Dedifferentiated amniotic fluid mesenchymal stem cell (primary cell): Measurements from ENCODE around the gene PRPF39.
"Not testable (repeated sequence)": the region's sequence is repeated elsewhere in the genome, so short reads cannot be mapped to it uniquely, and the experiment has no call there.

Source experiments
- DNase-seq: peaks from one replicate; pipeline ENCODE4 v3.0.0-alpha.2; 2016; ENCODE audit errors: extremely low spot score

PRPF39 gene

DNA sequence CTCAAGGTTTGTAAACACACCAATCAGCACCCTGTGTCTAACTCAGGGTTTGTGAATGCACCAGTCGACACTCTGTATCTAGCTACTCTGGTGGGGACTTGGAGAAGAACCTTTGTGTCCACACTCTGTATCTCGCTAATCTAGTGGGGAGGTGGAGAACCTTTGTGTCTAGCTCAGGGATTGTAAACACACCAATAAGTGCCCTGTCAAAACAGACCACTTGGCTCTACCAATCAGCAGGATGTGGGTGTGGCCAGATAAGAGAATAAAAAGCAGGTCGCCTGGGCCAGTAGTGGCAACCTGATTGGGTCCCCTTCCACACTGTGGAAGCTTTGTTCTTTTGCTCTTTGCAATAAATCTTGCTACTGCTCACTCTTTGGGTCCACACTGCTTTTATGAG lies 2.8 kb upstream of the PRPF39 start:
- not testable (repeated sequence) for DNase-seq

DNA sequence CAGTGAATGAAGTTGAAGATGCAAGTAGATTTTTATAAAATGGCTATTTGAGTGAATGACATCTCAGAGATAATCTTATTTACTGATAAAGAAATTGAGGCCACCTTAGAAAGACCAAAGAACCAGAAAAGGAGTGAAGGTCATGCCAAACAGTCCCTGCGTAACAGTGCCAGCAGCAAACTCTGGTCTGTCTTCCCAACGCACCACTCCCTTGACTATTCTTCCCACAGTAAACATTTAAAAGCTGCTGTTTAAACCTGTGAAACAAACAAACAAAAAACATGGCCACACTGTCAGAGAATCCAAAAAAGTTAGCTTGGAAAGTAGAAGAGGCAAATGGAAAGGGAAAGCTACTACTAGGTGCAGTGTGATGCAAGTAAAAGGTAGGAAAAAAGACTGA lies 1.5 kb upstream of the PRPF39 start:
- DNase-seq = no peak

DNA sequence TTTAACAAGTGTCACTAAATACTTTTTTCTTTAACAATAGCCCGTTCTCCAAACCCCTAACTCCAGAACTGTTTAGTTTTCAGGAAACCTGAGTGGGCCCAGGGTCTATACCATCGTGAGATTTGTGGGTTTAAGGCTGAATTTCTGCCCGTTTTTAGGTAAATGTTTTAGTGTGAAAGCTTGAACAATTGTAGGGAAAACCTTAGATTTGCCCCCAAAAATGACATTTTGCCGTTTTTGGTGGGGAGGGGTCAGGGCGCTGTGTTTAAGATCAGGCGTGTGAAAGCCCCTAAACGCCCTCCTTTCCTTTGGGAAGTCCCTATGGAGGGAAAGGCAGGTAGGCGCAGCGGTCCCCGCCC lies 320 bp upstream of the PRPF39 start:
- no peak for DNase-seq

DNA sequence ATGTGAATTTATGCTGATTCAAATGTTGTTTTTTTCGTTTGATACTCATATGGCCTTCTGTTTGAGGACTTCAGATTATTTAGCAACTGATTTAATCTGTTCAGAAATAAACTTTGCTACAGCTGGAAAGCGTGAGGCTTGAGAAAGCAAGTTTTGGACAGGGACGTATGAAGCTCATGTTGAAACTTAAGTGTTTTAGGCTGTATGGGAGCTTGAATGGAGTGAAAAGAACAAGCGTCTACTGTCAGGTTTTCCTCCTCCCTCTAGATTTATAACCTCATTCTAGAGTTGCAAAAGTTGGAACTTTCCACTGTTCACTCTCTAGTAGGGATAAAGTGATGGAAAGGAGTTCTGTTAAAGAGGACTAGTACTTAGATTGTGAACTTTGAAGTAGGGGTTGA lies 1.0 kb downstream of the PRPF39 start:
- no peak for DNase-seq

DNA sequence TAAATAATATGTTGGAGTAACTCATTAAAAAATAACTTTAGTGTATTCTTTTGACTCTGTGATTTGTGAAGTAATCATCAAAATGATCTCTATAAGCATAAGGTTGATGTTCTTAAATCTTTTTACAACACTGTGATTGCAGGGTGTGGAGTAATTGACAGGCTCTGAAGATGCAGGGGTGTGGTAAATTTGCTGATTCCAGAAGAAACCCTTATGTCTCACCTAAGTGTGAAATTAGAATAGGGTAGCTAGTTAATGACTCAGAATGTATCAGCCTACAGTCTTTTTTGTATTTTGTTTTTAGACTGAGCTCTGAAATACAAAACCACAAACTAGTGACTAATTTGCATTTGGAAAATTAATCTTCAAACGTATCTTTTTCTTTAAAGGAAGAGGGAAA lies 5.9 kb downstream of the PRPF39 start:
- DNase-seq = no peak

DNA sequence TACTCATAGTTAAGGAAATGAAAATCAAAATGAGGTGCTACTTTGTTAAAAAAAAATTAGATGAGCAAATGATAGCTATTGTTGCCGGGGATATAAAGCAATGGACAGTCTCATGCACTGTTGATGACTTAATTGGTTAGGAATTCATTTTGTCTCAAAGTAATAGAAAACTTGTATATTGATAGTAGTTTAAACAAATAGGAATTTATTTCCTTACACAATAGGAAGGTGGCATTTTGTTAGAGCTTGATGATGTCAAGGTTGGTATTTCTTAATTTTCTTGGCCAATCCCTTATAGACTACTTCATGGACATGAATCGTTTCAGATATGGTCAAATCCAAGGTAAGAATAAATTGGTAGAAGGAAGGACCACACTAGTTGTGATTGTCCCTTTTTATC lies 7.8 kb downstream of the PRPF39 start:
- no peak for DNase-seq

DNA sequence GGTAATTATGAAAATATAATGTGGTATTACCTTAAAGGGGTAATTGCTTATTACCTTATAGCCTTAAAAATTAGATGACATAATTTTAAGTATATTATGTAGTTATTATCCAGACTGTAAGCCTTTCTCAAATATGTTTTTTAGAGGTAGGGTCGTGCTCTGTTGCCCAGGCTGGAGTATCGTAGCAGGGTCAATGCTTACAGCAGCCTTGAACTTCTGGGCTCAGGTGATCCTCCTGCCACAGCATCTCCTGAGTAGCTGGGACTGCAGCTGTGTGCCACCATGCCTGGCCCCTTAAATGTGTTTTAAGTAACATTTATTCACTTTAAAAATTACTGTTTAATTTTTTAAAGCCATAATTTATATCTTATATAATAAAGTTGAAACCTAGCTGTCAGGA lies 10.4 kb downstream of the PRPF39 start:
- DNase-seq = no peak

DNA sequence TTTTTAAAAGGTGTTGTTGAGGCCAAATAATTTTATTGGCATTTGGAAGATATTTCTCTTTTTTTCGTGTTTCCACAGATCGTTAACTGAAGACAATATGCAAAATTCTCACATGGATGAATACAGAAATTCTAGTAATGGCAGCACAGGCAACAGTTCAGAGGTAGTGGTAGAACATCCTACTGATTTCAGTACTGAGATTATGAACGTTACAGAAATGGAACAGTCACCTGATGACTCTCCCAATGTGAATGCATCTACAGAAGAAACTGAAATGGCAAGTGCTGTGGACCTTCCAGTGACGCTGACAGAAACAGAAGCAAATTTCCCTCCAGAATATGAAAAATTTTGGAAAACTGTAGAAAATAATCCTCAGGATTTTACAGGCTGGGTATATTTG lies 11.2 kb downstream of the PRPF39 start:
- no peak for DNase-seq

DNA sequence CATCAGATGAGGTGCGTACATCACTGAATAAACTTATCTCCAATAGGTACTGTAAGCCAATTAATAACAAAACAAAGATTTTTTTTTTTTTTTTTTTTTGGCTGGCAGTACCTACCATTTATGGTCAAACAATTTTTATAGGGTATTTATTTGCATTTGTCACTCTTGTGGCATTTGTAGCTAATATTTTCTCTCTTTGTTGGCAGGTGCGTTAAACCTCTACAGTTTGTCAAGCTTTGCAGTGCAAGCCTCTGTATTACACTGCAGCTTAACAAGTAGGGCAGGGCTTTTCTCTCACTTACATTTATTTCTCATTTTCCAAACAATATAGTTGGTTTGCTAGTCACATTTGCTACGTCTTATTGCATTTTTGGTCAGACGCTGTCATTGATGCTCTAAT lies 12.3 kb downstream of the PRPF39 start:
- DNase-seq = no peak

DNA sequence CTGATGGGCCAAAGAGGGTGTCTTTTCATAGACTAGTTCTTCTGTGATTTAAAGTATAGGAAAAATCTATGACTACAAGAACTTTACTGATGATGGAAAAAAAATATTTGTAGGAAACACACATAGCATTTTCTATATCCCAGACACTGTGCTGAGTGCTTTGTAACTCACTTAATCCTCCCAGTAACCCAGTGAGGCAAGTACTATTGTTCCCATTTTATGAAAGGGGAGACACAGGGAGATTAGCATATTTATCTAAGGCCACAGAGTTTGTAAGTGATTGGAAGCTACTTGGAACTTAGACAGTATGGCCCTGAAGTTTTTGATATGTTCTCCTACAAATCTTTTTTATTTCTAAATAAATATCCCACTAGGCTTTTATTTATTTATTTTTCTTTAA lies 19.9 kb downstream of the PRPF39 start:
- no peak for DNase-seq

DNA sequence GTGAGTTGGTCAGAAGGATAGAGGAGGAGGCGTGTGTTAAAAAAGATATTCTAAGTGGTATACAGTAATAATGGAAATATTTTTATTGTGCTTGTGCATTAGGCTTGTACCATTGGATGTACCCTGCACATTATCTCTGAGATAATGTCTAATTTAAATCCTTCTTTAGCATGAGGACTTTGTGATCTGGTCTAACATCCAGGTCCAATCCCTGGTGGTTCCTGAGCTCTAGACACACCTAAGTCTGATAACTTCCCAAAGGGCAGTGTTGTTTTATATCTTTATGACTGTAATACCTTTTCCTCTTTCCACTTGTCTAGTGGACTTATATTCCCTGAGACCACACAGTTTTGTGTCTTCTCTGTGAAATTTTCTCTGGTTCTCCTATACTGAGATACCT lies 20.6 kb downstream of the PRPF39 start:
- DNase-seq = no peak

DNA sequence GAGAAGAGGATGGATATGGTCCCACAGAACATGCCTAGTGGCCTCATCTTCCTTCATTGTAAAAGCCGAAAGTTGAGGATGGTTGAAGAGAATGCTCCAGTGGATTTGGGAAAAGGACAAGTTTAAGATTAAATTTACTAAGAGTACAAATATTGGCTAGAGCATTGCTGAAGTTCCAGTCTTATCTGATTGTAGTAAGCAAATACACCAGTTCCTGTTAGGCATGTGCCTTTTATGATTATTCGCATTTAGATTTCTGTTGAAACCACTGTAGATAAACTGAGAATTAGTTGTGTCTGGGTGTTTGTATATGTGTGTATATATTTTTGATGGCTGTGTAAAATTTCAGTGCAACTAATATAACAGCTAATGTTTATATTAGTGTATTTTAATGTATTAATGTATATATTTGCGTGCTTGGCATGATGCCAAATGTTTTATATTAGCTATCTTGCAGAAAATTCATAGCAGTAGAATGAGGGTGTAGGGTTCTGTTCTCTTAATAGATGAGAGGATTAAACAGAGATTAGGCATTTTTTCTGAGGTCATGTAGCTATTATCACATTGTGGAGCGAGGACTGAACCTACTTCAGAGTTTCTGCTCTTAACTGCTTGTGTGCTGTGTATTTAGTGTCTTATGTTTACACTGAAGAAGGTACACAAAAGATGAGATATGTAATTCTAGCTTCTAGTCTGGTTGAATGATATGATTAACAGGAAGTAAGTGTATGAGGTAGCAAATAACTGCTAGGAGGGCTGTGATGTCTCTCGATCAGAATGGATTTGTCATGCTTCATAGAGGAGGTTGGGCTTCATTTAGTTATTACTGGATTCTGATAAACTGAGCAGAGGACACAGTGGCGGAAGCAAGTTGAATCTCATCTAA lies 29.2 kb downstream of the PRPF39 start:
- no peak for DNase-seq

DNA sequence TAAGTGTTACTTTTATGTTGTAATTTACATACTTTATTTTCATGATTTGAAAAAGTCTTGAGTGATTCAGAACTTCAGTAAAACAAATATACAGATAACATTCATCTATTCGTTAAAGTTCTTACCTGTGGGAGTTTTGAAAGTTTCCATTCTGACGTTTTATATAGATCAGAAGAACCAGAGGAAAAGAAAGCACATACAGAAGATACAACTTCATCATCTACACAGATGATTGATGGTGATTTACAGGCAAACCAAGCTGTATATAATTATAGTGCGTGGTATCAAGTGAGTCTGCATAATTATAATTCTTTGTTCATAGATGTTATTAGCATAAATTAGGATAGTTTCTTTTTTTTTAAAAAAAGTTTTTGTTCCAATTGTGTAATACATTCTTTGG lies 30.4 kb downstream of the PRPF39 start:
- DNase-seq = no peak

DNA sequence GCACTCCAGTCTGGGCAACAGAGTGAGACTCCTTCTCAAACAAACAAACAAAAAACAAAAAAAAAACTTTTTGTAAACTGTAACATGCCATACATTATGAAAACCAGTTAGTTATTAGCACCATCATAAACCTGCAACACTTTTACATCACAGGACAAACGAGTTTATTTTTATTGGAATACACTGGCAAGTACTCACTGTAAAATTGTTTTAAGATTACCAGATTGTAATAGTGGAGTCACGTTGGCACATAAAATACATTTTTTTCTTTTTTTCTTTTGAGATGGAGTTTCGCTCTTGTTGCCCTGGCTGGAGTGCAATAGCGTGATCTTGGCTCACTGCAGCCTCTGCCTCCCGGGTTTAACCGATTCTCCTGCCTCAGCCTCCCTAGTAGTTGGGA lies 34.7 kb downstream of the PRPF39 start:
- DNase-seq = no peak

DNA sequence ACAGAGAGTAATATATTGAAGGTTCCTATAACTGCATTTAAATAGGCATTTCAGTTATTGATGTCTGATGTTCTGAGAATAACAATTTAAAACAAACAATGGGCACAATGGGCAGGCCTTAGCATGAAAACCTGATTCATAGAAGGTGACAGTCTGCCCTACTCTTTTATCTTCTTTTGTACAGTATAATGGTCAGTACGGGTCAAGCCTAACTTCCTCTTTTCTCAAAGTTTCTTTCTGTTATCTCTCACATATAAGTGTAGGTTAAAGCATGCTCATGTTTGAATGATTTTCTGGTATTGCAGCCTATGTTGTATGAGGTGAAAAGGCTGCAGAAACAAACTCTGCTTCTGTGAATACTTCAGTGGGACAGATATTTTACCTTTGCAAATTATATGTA lies 36.2 kb downstream of the PRPF39 start:
- DNase-seq = no peak

DNA sequence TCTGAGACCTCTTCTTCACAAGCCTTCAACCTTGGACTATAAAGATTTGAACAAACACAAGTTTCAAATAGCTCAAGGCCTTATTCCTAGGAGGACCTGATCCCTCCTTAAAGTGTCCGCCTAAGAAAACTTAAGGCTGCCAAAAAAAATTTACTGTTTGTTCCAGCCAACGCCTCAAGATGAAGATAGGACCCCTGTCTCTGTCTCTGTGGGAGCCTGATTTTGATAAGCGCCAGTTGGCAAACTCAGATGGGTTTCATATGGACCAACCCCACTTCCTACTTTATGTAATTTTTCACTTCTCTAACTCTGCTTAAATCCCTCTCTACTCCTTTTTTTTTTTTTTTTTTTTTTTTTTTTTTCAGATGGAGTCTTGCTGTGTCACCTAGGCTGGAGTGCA lies 39.4 kb downstream of the PRPF39 start:
- no peak for DNase-seq

DNA sequence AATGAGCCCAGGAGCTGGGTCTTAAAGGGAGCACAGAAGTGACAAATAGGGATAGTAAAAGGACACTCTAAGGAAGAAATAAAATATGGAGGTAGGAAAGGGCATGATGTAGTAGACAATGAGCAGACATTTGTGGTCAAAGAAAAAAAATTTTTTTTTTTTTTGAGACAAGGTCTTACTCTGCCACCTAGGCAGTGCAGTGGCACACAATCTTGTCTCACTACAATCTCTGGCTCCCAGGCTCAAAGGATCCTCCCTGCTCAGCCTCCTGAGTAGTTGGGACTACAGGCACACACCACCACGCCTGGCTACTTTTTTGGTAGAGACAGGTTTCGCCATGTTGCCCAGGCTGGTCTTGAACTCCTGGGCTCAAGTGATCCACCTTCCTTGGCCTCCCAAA lies 41.8 kb downstream of the PRPF39 start:
- DNase-seq = no peak

DNA sequence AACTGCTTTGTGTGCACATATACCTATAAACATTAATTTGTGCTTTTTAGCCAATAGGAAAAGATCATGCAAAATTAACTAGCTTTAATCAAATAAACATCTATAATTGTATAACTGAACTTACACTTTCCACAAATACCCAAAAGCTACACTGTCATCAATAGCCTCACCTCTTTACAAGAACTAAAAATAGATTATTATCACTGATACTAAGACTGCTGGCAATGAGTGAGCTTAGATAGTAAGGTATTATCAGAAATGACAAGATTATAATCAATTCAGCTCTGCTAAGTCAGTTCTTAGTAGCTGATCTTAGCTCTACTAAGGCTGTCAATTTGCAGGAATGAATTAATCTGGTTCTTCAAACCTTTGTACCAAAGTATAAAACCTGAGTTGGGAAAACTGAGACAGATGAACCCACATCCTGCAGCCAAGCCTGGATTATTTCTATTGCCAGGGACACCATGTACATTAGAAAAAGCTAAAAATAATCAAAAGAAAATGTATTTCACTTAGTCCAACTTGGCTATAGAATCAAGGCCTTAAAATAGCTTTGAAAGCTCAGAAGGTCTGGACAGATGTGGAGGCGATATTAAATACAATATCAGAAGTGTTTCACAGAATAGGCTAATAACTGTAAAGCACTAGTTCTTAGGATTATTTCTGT lies 45.2 kb downstream of the PRPF39 start:
- no peak for DNase-seq

DNA sequence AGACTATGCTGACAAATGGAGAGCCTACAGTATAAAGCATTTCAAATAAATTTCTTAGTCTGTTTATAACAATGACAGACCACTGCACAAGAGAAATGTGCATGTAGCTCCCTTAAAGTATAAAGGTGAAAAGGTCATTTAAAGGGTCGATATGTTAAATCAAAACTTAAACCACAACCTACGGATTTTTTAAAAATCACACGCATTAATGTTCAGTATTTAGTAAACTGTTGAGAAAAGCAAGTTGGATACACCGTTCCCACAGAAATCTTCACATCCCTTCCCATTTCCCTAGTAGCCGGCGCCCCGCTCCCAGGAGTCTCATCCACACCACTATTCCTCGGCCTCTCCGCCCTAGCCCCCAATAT lies 49.8 kb downstream of the PRPF39 start:
- DNase-seq = no peak

DNA sequence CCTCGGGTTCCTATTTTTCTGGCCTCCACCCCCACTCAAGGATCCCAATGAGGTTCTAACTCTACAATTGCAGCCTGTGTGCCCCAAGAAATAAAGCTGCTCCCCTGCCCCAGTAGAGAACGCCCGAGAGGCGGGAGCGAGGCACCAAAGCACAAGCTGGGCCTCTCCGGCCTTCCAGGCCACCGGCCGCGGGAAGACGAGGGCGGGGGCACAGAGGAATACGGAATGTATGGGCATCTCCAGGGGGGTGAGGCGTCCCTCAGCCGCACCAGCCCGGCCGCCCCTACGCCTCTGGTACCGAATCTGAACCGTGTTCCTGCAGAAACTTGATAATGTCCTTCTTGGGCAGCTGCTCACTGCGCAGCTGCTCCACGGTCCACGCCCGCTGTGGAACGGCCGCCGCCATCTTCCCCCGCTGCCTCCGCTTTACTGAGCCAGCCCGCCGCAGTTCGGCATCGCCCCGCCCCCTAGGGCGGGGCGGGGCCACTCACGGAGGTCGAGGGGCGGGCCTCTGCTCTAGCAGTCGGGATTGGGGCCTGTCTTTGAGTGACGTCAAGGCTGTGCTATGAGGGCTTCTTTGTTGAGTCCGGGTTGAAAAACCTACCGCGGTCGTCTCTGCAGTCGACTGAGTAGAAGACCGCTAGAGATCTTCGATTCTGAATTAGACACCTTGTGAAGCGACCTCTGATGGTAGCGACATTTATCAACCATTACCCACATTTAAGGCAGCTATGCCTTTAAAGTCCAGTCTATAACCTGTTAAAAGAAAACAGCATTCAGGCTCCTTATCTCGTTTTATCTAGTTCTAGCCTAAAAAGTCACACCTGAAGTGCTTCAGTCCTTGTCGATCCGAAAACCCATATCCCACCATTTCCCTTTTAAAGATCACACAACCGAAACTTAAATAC lies 50.4 kb downstream of the PRPF39 start, which contains the start of gene FKBP3:
TSS of gene FKBP3 (minus strand) at position 431 of the 908 bp plus-strand sequence. CDS start at position 406, 25 bp downstream.
- peak; percentile 99 for DNase-seq

DNA sequence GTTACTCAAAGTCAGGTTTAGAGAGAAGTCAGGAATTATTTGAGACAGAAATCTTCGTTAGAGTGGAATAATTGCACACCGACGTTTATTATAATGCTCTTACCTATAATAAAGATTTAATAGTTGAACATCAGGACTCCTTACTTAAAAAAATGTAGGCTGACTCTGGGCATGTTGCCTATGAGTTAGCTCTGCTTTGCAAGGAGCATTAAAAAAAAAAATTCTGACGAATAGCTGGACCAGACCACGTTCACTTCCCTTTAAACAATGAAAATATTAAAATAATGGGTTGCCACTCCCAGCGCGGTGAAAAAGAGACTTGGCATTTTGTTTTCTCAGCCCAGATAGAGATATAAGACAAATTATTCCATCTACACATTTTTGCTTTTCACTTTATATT lies 51.2 kb downstream of the PRPF39 start:
- DNase-seq = peak; percentile 28

DNA sequence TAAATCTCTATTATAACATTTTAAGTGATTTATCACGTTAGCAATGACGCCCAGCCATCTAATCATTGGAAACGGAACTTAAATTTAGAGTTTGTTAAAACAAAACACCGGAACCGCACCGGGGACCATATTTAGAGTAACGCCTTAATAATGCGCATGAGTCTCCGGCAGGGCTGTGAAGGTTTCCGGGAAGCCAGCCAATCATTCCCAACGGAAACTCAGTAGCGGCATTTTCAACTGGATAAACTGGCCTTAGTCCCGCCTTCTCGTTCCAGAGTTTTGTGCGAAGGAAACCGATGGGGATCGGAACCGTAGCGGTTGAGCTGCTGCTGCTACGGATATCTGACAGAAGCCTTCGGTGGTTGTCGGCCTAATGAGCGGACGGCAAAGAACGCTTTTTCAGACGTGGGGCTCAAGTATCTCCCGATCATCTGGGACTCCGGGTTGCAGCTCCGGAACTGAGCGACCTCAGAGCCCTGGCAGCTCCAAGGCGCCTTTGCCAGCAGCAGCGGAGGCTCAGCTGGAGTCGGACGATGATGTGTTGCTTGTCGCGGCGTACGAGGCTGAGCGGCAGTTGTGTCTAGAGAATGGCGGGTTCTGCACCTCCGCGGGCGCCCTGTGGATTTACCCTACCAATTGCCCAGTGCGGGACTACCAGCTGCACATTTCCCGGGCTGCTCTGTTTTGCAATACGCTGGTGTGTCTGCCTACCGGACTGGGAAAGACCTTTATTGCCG lies 51.9 kb downstream of the PRPF39 start, which contains the start of gene FANCM:
TSS of gene FANCM (plus strand) at position 272 of the 737 bp plus-strand sequence. CDS start at position 374, 102 bp downstream.
- peak; percentile 99 for DNase-seq
